HepG2 (cell line): Measurements from ENCODE around the gene MYO3A.

Experiments
- CBX2 ChIP-seq, 2 experiments: fragments of 200-600 bp in 1 of 2; sonication (generic); formaldehyde crosslinking in 1 of 2; IDR thresholded peaks; 2 replicates each; pipeline versions ENCODE4 v1.7.0 to v1.8.1; 2018 to 2022; ENCODE audit warnings: low read depth in 2 of 2, low read length in 1 of 2, mild to moderate bottlenecking in 1 of 2, missing genetic modification reagents in 1 of 2
- ETV6 ChIP-seq: sonication (generic); formaldehyde crosslinking; conservative IDR thresholded peaks from 2 replicates; pipeline ENCODE4 v1.4.0; 2020; ENCODE audit warnings: missing genetic modification reagents
- HNF4A ChIP-seq: sonication (generic); formaldehyde crosslinking; IDR thresholded peaks from 2 replicates; pipeline ENCODE4 v1.4.0; 2020; ENCODE audit warnings: missing genetic modification reagents
- HOXA7 ChIP-seq: sonication (generic); formaldehyde crosslinking; IDR thresholded peaks from 2 replicates; pipeline ENCODE4 v1.8.1; 2022; ENCODE audit warnings: mild to moderate bottlenecking, missing genetic modification reagents, moderate library complexity
- U2AF1 ChIP-seq: fragments of 200-400 bp; formaldehyde crosslinking; optimal IDR thresholded peaks from 2 replicates; pipeline ENCODE3; 2017; ENCODE audit warnings: mild to moderate bottlenecking, low read depth, low read length
- ZNF282 ChIP-seq: fragments of 450-650 bp; IDR thresholded peaks from 2 replicates; pipeline ENCODE4 v1.6.1; 2018; ENCODE audit not compliant: partially characterized antibody
- ZNF34 ChIP-seq: sonication (generic); formaldehyde crosslinking; IDR thresholded peaks from 2 replicates; pipeline ENCODE4 v1.4.0; 2020; ENCODE audit warnings: mild to moderate bottlenecking, missing genetic modification reagents, borderline replicate concordance
- ZNF556 ChIP-seq: sonication (generic); formaldehyde crosslinking; IDR thresholded peaks from 2 replicates; pipeline ENCODE4 v1.4.0; 2020; ENCODE audit warnings: mild to moderate bottlenecking, missing genetic modification reagents, borderline replicate concordance
- ZNF768 ChIP-seq: sonication (generic); formaldehyde crosslinking; IDR thresholded peaks from 2 replicates; pipeline ENCODE4 v1.4.0; 2020; ENCODE audit warnings: missing genetic modification reagents
- TF ChIP-seq, protein P1 (sequence below): sonication (generic); formaldehyde crosslinking; IDR thresholded peaks from 2 replicates; pipeline ENCODE4 v1.5.0; 2020; ENCODE audit warnings: mild to moderate bottlenecking, missing genetic modification reagents

- TF ChIP-seq ZNF282 = no peak
- TF ChIP-seq HNF4A = no peak
- TF ChIP-seq, protein P1, sequence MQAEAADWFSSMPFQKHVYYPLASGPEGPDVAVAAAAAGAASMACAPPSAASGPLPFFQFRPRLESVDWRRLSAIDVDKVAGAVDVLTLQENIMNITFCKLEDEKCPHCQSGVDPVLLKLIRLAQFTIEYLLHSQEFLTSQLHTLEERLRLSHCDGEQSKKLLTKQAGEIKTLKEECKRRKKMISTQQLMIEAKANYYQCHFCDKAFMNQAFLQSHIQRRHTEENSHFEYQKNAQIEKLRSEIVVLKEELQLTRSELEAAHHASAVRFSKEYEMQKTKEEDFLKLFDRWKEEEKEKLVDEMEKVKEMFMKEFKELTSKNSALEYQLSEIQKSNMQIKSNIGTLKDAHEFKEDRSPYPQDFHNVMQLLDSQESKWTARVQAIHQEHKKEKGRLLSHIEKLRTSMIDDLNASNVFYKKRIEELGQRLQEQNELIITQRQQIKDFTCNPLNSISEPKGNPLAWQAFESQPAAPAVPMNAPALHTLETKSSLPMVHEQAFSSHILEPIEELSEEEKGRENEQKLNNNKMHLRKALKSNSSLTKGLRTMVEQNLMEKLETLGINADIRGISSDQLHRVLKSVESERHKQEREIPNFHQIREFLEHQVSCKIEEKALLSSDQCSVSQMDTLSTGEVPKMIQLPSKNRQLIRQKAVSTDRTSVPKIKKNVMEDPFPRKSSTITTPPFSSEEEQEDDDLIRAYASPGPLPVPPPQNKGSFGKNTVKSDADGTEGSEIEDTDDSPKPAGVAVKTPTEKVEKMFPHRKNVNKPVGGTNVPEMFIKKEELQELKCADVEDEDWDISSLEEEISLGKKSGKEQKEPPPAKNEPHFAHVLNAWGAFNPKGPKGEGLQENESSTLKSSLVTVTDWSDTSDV (CRISPR knock-in tag) = no peak
- no peak for TF ChIP-seq U2AF1
- no peak for TF ChIP-seq CBX2 (IDR thresholded peaks at IDR 0.05; ENCODE audit: low read depth, low read length)
- no peak for TF ChIP-seq CBX2 (CRISPR knock-in tag; IDR thresholded peaks at IDR 0.05; ENCODE audit: low read depth)
- TF ChIP-seq ZNF556 (CRISPR knock-in tag) = no peak
- no peak for TF ChIP-seq HOXA7 (CRISPR knock-in tag)
- no peak for TF ChIP-seq ETV6 (CRISPR knock-in tag)
- no peak for TF ChIP-seq ZNF34
- no peak for TF ChIP-seq ZNF768 (CRISPR knock-in tag)
These were observed 95.8 kb downstream of the MYO3A start for GRCh38 chr10:26029858-26030257.
